Transverse colon (tissue), 4 donors: ENCODE results near the gene MDGA2.

Source experiments
- CTCF ChIP-seq, 5 experiments: fragments of 200-600 bp in 3 of 5; fragments of 450-650 bp in 2 of 5; sonication (generic) in 3 of 5; IDR thresholded peaks; 1 replicate in 2 of 5; 2 replicates in 3 of 5; pipeline ENCODE4 v1.5.1; 2016 to 2017; ENCODE audit warnings: antibody characterized with exemption in 5 of 5, inconsistent platforms in 3 of 5, mild to moderate bottlenecking in 2 of 5, moderate library complexity in 1 of 5
- POLR2AphosphoS5 ChIP-seq, 3 donors: sonication (generic); formaldehyde crosslinking; IDR thresholded peaks; one replicate each; pipeline ENCODE4 v1.6.1; 2016; ENCODE audit warnings: antibody characterized with exemption in 3 of 3

DNA sequence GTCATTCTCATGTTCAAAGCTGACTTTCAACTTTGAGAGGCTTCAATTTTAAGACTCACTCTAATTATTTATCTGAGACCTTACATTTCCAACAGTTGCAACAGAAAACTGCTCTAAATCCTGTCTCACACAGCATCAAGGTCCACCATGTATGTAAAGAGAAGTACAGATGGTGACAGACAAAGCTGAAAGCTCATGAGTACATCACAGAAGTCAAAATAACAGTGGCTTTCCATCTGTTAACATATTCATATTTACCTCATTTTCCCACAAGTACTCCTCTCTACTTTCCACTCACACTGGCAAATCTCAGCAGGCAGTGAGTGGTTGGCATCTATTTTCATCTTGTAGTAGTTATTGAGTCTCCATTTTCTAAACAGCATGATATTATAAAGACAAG, 192.0 kb downstream of the MDGA2 start:
- no peak for TF ChIP-seq CTCF (IDR thresholded peaks at IDR 0.05)
- TF ChIP-seq POLR2AphosphoS5 (IDR thresholded peaks at IDR 0.05) = no peak
